HCT116 (cell line): ENCODE results near the gene KCTD14. TPM values are rescaled to one million over a fixed set of nuclear protein-coding genes. Genes with fewer than 3 reads are reported as not detected.

Experiments
- ATAC-seq: fragments of 200-7000 bp; cut with Tn5 transposase; 2 replicates; pipeline ENCODE4 v1.9.1; 2020; ENCODE audit warnings: mild to moderate bottlenecking, moderate library complexity
- BruUV-seq: library from RNA; stranded (reverse); fragments of 400-500 nt; replicated peaks from 2 replicates; lab custom pipeline; 2021; lab: Mats Ljungman, UMichigan
- CTCF ChIA-PET: fragments of 300-600 bp; sonication (Branson Sonifier 250); formaldehyde crosslinking; loops from one replicate; lab custom pipeline; 2021; ENCODE audit warnings: antibody characterized with exemption; lab: Charles Lee
- POLR2A ChIA-PET: fragments of 300-600, 350-600 bp; sonication (Branson Sonifier 250); formaldehyde crosslinking; loops from one replicate; lab custom pipeline; 2021; ENCODE audit warnings: antibody characterized with exemption; lab: Charles Lee
- RAD21 ChIA-PET, 2 experiments: fragments of 300-600 bp; sonication (Branson Sonifier 250); formaldehyde crosslinking; loops; one replicate each; lab custom pipeline; 2023; ENCODE audit warnings: low total read pairs in 2 of 2; ENCODE audit not compliant: uncharacterized antibody in 2 of 2, unreplicated experiment in 2 of 2, low non-redundant PET in 1 of 2; lab: Charles Lee
- DNase-seq: peaks from one replicate; pipeline ENCODE4 v3.0.0-alpha.2; 2010; ENCODE audit warnings: low read depth, low spot score
- H2AFZ ChIP-seq: fragments of 200-600 bp; shearing (Covaris generic), sonication (generic); 2 replicates; pipeline ENCODE4 v1.6.1; 2017; ENCODE audit warnings: low read depth, mixed run types, mixed read lengths, antibody characterized with exemption, low read length; ENCODE audit not compliant: poor library complexity, severe bottlenecking
- H3K27ac ChIP-seq: 2 replicates; pipeline ENCODE4 v1.5.1; 2012; ENCODE audit warnings: low read depth, low read length
- H3K27me3 ChIP-seq: fragments of 200-600 bp; sonication (generic); 2 replicates; pipeline ENCODE4 v1.6.1; 2016; ENCODE audit warnings: mixed run types, low read length, mixed read lengths; ENCODE audit not compliant: insufficient read depth
- H3K36me3 ChIP-seq, 2 experiments: fragments of 200-500 bp in 1 of 2; fragments of 200-600 bp in 1 of 2; sonication (Bioruptor generic) in 1 of 2; sonication (generic) in 1 of 2; 2 replicates each; pipeline versions ENCODE4 v1.5.1 to v1.6.1; 2014 to 2016; ENCODE audit warnings: low read length in 2 of 2, inconsistent platforms in 1 of 2, mixed read lengths in 1 of 2, mixed run types in 1 of 2; ENCODE audit not compliant: insufficient read depth in 2 of 2, control insufficient read depth in 1 of 2
- H3K4me1 ChIP-seq, 2 experiments: fragments of 200-600 bp in 1 of 2; sonication (generic) in 1 of 2; 2 replicates each; pipeline versions ENCODE4 v1.5.1 to v1.6.1; 2012 to 2017; ENCODE audit warnings: low read length in 2 of 2, inconsistent platforms in 1 of 2, mild to moderate bottlenecking in 1 of 2, mixed read lengths in 1 of 2, mixed run types in 1 of 2, moderate library complexity in 1 of 2; ENCODE audit not compliant: insufficient read depth in 2 of 2, control insufficient read depth in 1 of 2
- H3K4me2 ChIP-seq: fragments of 200-600 bp; sonication (generic); 2 replicates; pipeline ENCODE4 v1.6.1; 2017; ENCODE audit warnings: mixed run types, low read length, mixed read lengths
- H3K4me3 ChIP-seq, 2 experiments: fragments of 200-600 bp in 1 of 2; sonication (generic) in 1 of 2; replicated peaks in 1 of 2; 2 replicates each; pipeline ENCODE4 v1.5.1; 2011 to 2016; ENCODE audit warnings: low read length in 2 of 2, control low read depth in 1 of 2, low read depth in 1 of 2, mild to moderate bottlenecking in 1 of 2, mixed read lengths in 1 of 2, mixed run types in 1 of 2
- H3K79me2 ChIP-seq: fragments of 200-600 bp; sonication (generic); 2 replicates; pipeline ENCODE4 v1.6.1; 2017; ENCODE audit warnings: mild to moderate bottlenecking, mixed run types, low read length, moderate library complexity, mixed read lengths; ENCODE audit not compliant: insufficient read depth
- H3K9ac ChIP-seq: fragments of 200-600 bp; sonication (generic); 2 replicates; pipeline ENCODE4 v1.6.1; 2016; ENCODE audit warnings: low read length, mixed read lengths
- H3K9me2 ChIP-seq: fragments of 200-600 bp; sonication (generic), shearing (Covaris generic); 2 replicates; pipeline ENCODE4 v1.6.1; 2017; ENCODE audit warnings: mixed run types, mild to moderate bottlenecking, moderate library complexity; ENCODE audit not compliant: insufficient read depth
- H3K9me3 ChIP-seq, 2 experiments: fragments of 200-500 bp in 1 of 2; fragments of 200-600 bp in 1 of 2; sonication (Bioruptor generic) in 1 of 2; sonication (generic) in 1 of 2; 2 replicates each; pipeline ENCODE4 v1.6.1; 2014 to 2017; ENCODE audit warnings: low read length in 2 of 2, mixed read lengths in 2 of 2, inconsistent platforms in 1 of 2, low read depth in 1 of 2, mild to moderate bottlenecking in 1 of 2, mixed run types in 1 of 2, moderate library complexity in 1 of 2; ENCODE audit not compliant: control insufficient read depth in 1 of 2, insufficient read depth in 1 of 2
- H4K20me1 ChIP-seq: fragments of 200-600 bp; sonication (generic), shearing (Covaris generic); 2 replicates; pipeline ENCODE4 v1.6.1; 2017; ENCODE audit warnings: mixed run types, mild to moderate bottlenecking, moderate library complexity; ENCODE audit not compliant: insufficient read depth
- CBX3 ChIP-seq: IDR thresholded peaks from 2 replicates; pipeline ENCODE4 v1.6.1; 2012; ENCODE audit warnings: low read depth
- CEBPB ChIP-seq: IDR thresholded peaks from 2 replicates; pipeline ENCODE4 v1.6.1; 2012; ENCODE audit warnings: low read depth
- EZH2 ChIP-seq: fragments of 200-600 bp; sonication (generic); IDR thresholded peaks from 2 replicates; pipeline ENCODE4 v1.6.1; 2017; ENCODE audit warnings: antibody characterized with exemption, mixed run types
- EZH2phosphoT487 ChIP-seq: fragments of 200-600 bp; IDR thresholded peaks from 2 replicates; pipeline ENCODE4 v1.6.1; 2018; ENCODE audit warnings: antibody characterized with exemption, borderline replicate concordance
- FOSL1 ChIP-seq: IDR thresholded peaks from 2 replicates; pipeline ENCODE4 v1.6.1; 2012; ENCODE audit warnings: low read depth
- JUND ChIP-seq: IDR thresholded peaks from 2 replicates; pipeline ENCODE4 v1.6.1; 2012
- RAD21 ChIP-seq: IDR thresholded peaks from 2 replicates; pipeline ENCODE4 v1.6.1; 2012; ENCODE audit warnings: low read depth, mild to moderate bottlenecking
- SP1 ChIP-seq: IDR thresholded peaks from 2 replicates; pipeline ENCODE4 v1.6.1; 2012; ENCODE audit warnings: low read depth
- ZBTB33 ChIP-seq: IDR thresholded peaks from 2 replicates; pipeline ENCODE4 v1.6.1; 2011; ENCODE audit warnings: mild to moderate bottlenecking, low read length, moderate library complexity; ENCODE audit not compliant: insufficient replicate concordance; ENCODE audit errors: extremely low read depth
- intact Hi-C: fragments of 100-400 bp; cut with micrococcal nuclease; formaldehyde crosslinking; loops from 2 replicates; pipeline ENCODE4 v1.10.0; 2022
- total RNA-seq: library from RNA; stranded (reverse); gene quantifications from one replicate; pipeline ENCODE4 v1.2.1, GENCODE V29; 2021; ENCODE audit not compliant: unreplicated experiment

The KCTD14 gene
- total RNA-seq, 1 experiment from 2014 or later, result 15.2 TPM

GRCh38 chr11:78010755-78011154 lies 12.3 kb downstream of the KCTD14 start:
- H3K36me3 ChIP-seq, result no peaks in the 10 kb centered on the region
- intact Hi-C loops, result no loop called here
- H3K9me3 ChIP-seq, result no peaks in the 10 kb centered on the region
- no peak overlapping the region for H3K4me3 ChIP-seq
- no TSS peak for BruUV-seq
- DNase-seq, result no peak
- POLR2A ChIA-PET, result no interaction called here
- CTCF ChIA-PET, result no interaction called here
- H2AFZ ChIP-seq, result no peak overlapping the region
- no peak overlapping the region for H3K9ac ChIP-seq
- H3K4me2 ChIP-seq, result no peak overlapping the region
- H3K4me1 ChIP-seq, result no peaks in the 10 kb centered on the region
- RAD21 ChIA-PET, result no interaction called here
- H3K27me3 ChIP-seq, result no peaks in the 10 kb centered on the region
- TF ChIP-seq JUND (no peak), CBX3 (no peak), RAD21 (no peak), EZH2 (no peak), ZBTB33 (no peak)
- no peak for ATAC-seq
- no peaks in the 10 kb centered on the region for H3K9me2 ChIP-seq
- no peaks in the 10 kb centered on the region for H4K20me1 ChIP-seq
- H3K79me2 ChIP-seq, result no peaks in the 10 kb centered on the region
- no peak overlapping the region for H3K27ac ChIP-seq

- DNase-seq, result no peak
- Histone ChIP-seq H4K20me1 (no peaks in the 10 kb centered on the region), H3K79me2 (no peaks in the 10 kb centered on the region), H3K4me1 (no peaks in the 10 kb centered on the region), H3K27ac (no peak overlapping the region), H3K9me2 (no peaks in the 10 kb centered on the region), H2AFZ (no peak overlapping the region), H3K9me3 (no peaks in the 10 kb centered on the region), H3K36me3 (no peaks in the 10 kb centered on the region), H3K27me3 (no peaks in the 10 kb centered on the region), H3K4me2 (no peak overlapping the region), H3K4me3 (no peak overlapping the region), H3K9ac (no peak overlapping the region)
- CTCF ChIA-PET, result no interaction called here
- no TSS peak for BruUV-seq
- intact Hi-C loops, result no loop called here
- TF ChIP-seq FOSL1, result no peak
- no peak for TF ChIP-seq SP1
- TF ChIP-seq RAD21, result no peak
- TF ChIP-seq CEBPB, result no peak
- no peak for TF ChIP-seq EZH2phosphoT487
- ATAC-seq, result no peak
- RAD21 ChIA-PET, result no interaction called here
- POLR2A ChIA-PET, result no interaction called here
Observed at GRCh38 chr11:78010304-78010703, 12.8 kb downstream of the KCTD14 start.
